ENCODE data around the gene OPCML. TPM values are rescaled to one million over a fixed set of nuclear protein-coding genes. Genes with fewer than 3 reads are reported as not detected.

OPCML gene
- total RNA-seq, 1 donor from 2014 or later = 0.61 TPM

GRCh38 chr11:132901638-132902471 is 630.4 kb downstream of the OPCML start:
- DNase-seq = no peak
- H3K9me3 Mint-ChIP-seq (ENCODE audit: unreplicated experiment) = no peaks in the 10 kb centered on the region
- H3K4me3 Mint-ChIP-seq (ENCODE audit: unreplicated experiment) = no peak overlapping the region
- H3K27me3 Mint-ChIP-seq (ENCODE audit: unreplicated experiment) = no peaks in the 10 kb centered on the region
- no peak for TF ChIP-seq CTCF (IDR thresholded peaks at IDR 0.05; ENCODE audit: partially characterized antibody, unreplicated experiment)
- no peak overlapping the region for H3K27ac Mint-ChIP-seq (ENCODE audit: unreplicated experiment)
- H3K4me1 Mint-ChIP-seq (ENCODE audit: low read depth, unreplicated experiment) = peaks cover 19% of the 10 kb centered on the region
- no peaks in the 10 kb centered on the region for H3K36me3 Mint-ChIP-seq (ENCODE audit: unreplicated experiment)

GRCh38 chr11:132898676-132899075 is 633.6 kb downstream of the OPCML start:
- Mint-ChIP-seq H3K27me3 (ENCODE audit: unreplicated experiment) (no peaks in the 10 kb centered on the region), H3K36me3 (ENCODE audit: unreplicated experiment) (no peaks in the 10 kb centered on the region), H3K9me3 (ENCODE audit: unreplicated experiment) (no peaks in the 10 kb centered on the region), H3K4me1 (ENCODE audit: low read depth, unreplicated experiment) (peaks cover 11% of the 10 kb centered on the region), H3K27ac (ENCODE audit: unreplicated experiment) (no peak overlapping the region), H3K4me3 (ENCODE audit: unreplicated experiment) (no peak overlapping the region)
- TF ChIP-seq CTCF (IDR thresholded peaks at IDR 0.05; ENCODE audit: partially characterized antibody, unreplicated experiment) = no peak
- DNase-seq = no peak

- H3K4me3 Mint-ChIP-seq (ENCODE audit: unreplicated experiment) = no peak overlapping the region
Observed at GRCh38 chr11:132898021-132898420, 634.3 kb downstream of the OPCML start.

GRCh38 chr11:132895340-132895739 is 637.0 kb downstream of the OPCML start:
- H3K9me3 Mint-ChIP-seq (ENCODE audit: unreplicated experiment) = no peaks in the 10 kb centered on the region
- H3K4me3 Mint-ChIP-seq (ENCODE audit: unreplicated experiment) = no peak overlapping the region
- no peak for DNase-seq
- H3K27ac Mint-ChIP-seq (ENCODE audit: unreplicated experiment) = no peak overlapping the region
- no peak for TF ChIP-seq CTCF (IDR thresholded peaks at IDR 0.05; ENCODE audit: partially characterized antibody, unreplicated experiment)
- H3K36me3 Mint-ChIP-seq (ENCODE audit: unreplicated experiment) = no peaks in the 10 kb centered on the region
- H3K27me3 Mint-ChIP-seq (ENCODE audit: unreplicated experiment) = no peaks in the 10 kb centered on the region
- H3K4me1 Mint-ChIP-seq (ENCODE audit: low read depth, unreplicated experiment) = no peaks in the 10 kb centered on the region

More at GRCh38 chr11:132898021-132898420, 634.3 kb downstream of the OPCML start:
- H3K36me3 Mint-ChIP-seq (ENCODE audit: unreplicated experiment) = no peaks in the 10 kb centered on the region
- no peak overlapping the region for H3K27ac Mint-ChIP-seq (ENCODE audit: unreplicated experiment)
- H3K4me1 Mint-ChIP-seq (ENCODE audit: low read depth, unreplicated experiment) = peaks cover 10% of the 10 kb centered on the region
- no peak for TF ChIP-seq CTCF (IDR thresholded peaks at IDR 0.05; ENCODE audit: partially characterized antibody, unreplicated experiment)
- H3K27me3 Mint-ChIP-seq (ENCODE audit: unreplicated experiment) = no peaks in the 10 kb centered on the region
- no peak for DNase-seq
- H3K9me3 Mint-ChIP-seq (ENCODE audit: unreplicated experiment) = no peaks in the 10 kb centered on the region

GRCh38 chr11:132894606-132895005 is 637.7 kb downstream of the OPCML start:
- H3K27me3 Mint-ChIP-seq (ENCODE audit: unreplicated experiment) = no peaks in the 10 kb centered on the region
- no peak for TF ChIP-seq CTCF (IDR thresholded peaks at IDR 0.05; ENCODE audit: partially characterized antibody, unreplicated experiment)
- no peaks in the 10 kb centered on the region for H3K36me3 Mint-ChIP-seq (ENCODE audit: unreplicated experiment)
- DNase-seq = no peak
- H3K4me3 Mint-ChIP-seq (ENCODE audit: unreplicated experiment) = no peak overlapping the region
- no peak overlapping the region for H3K27ac Mint-ChIP-seq (ENCODE audit: unreplicated experiment)
- no peaks in the 10 kb centered on the region for H3K4me1 Mint-ChIP-seq (ENCODE audit: low read depth, unreplicated experiment)
- H3K9me3 Mint-ChIP-seq (ENCODE audit: unreplicated experiment) = no peaks in the 10 kb centered on the region
